G401 (cell line): ENCODE measurements around the gene GCH1. TPM values are rescaled to one million over a fixed set of nuclear protein-coding genes. Genes with fewer than 3 reads are reported as not detected.
"Not testable (repeated sequence)": the region's sequence is repeated elsewhere in the genome, so short reads cannot be mapped to it uniquely, and the experiment has no call there.

Experiments used
- DNase-seq: peaks from one replicate; pipeline ENCODE4 v3.0.0-alpha.2; 2015; ENCODE audit warnings: low spot score
- in situ Hi-C: cut with HindIII; loops from 2 replicates; pipeline ENCODE4 v1.10.0; 2016; ENCODE audit warnings: low sequenced_read_pairs, mixed read lengths
- total RNA-seq: library from RNA; depleted of rRNA; stranded (reverse); fragments of >200 nt; shearing (Covaris generic); gene quantifications from 2 replicates; pipeline ENCODE4 v1.2.3, GENCODE V29; 2014

Gene GCH1
- total RNA-seq, 1 experiment from 2014 or later = 9.1 TPM

DNA sequence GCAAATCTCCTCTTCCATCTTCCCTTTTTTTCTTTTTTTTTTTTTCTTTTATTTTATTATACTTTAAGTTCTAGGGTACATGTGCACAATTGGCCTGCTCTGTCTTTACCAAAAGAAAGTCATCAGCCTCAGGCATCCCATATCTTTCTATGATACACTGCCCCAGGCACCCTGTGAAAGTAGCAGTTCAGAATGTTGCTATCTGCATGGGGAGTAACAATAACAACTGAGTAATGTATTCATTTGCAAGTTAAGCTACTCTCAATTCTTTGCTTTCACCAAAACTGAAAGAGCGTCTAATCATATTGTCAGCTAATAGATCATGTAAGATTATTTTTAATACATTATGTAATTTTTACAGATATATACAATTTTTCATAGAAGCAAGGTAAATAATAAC lies 13.5 kb upstream of the GCH1 start:
- in situ Hi-C loops = no loop called here
- no peak for DNase-seq

- in situ Hi-C loops = no loop called here
- DNase-seq = no peak
These were observed 7.4 kb upstream of the GCH1 start for GRCh38 chr14:54909817-54910558.

GRCh38 chr14:54908973-54909372 lies 6.3 kb upstream of the GCH1 start:
- DNase-seq, in situ Hi-C loops: not testable (repeated sequence)

DNA sequence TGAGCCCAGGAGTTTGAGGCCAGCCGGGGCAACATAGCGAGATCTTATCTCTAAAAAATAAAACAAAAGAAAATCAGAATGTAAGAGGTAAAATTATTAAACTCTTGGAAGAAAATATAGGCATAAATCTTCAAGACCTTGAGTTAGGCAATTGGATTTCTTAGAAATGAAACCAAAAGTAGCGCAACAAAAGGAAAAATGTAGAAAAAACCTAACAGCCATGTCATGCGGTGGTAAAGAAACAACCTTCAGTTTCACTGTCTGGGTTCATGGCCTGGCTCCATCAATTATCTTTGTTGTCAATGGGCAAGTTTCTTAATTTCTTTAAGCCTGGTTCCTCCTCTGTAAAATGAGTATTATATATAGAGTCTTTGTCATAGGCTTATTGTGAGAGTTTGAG lies 5.6 kb upstream of the GCH1 start:
- no peak for DNase-seq

DNA sequence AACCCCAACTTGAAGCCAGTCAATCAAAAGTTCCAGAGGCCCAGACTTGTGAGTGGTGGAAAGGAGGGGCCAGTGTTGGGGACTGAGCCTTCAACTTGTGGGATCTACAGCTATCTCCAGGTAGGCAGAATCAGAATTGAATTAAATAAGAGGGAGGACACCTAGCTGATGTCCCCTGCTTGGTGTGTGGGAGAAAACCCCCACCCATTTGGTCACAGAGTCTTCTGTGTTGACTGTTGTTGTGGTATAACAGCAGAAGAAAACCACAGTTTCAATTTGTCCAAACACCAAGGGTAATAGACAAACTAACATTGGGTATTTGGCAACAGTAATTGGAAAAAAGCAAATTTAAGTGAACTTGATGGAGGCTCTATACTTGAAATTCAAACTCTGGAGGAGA lies 3.4 kb upstream of the GCH1 start:
- in situ Hi-C loops = no loop called here
- DNase-seq = no peak

More for the DNA sequence above, 5.6 kb upstream of the GCH1 start:
- in situ Hi-C loops = no loop called here

- in situ Hi-C loops = no loop called here
These were observed 494 bp downstream of the GCH1 start for GRCh38 chr14:54902143-54902520.

DNA sequence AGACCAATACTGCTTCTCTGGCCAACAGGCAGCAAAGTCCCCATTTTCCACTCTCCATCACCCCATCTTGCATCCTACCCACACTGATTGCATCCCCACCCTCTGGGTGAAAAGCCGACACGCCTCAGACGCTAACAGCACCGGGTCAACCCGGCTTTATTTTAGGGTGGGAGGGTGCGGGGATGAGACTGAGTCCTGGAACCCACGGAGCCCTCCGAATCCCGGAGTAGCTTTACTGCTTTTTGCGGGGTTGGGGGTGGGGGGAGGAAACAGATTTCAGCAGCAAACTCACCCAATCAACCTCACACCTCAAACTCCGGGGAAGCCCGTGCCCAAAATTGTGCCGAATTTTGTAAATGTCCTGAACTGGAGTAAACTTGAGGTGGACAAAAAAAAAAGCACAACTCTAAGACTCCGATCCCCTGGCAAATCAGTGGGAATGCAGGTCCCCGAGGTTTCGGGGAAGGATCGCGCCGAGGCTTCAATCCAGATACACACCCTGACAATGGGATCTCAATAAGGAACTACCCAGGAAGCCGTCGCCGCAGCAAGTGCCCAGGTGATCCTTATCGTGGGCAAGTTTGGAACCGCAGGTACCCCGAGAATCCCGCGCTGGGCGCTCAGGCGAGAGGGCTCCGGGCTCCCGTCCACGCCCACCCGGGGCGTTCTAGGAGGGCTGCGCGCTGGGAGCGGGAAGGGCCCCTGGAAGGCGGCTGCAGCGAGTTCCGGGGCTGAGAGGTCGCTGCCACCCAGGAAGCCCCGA lies 1.1 kb downstream of the GCH1 start:
- in situ Hi-C loops = no loop called here

More at GRCh38 chr14:54902143-54902520, 494 bp downstream of the GCH1 start:
- peak; percentile 36 for DNase-seq

GRCh38 chr14:54899573-54899972 lies 3.1 kb downstream of the GCH1 start:
- in situ Hi-C loops = no loop called here
- no peak for DNase-seq

More for the DNA sequence above, 1.1 kb downstream of the GCH1 start:
- peak; percentile 13 for DNase-seq

DNA sequence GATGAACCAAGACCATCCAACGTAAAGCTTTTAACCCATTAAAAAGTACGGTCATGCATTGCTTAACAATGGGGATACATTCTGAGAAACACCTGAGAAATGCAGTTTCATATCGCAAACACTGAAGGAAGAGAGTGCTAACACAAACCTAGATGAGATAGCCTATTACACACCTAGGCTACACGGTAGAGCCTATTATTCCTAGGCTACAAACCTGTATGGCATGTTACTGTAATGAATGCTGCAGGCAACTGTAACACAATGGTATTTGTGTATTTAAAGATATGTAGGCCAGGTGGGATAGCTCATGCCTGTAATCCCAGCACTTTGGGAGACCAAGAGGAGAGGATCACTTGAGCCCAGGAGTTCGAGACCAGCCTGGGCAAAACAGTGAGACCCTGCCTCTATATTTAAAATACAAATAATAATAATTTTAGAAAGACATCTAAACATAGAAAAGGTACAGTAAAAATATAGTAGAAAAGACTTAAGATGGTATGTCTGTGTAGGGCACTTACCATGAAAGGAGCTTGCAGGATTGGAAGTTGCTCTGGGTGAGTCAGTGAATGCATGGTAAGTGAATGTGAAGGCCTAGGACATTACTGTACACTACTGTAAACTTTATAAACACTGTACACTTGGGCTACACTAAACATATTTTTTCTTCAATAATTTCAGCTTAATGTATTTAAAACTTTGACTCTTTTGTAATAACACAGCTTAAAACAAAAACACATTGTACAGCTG lies 4.6 kb downstream of the GCH1 start:
- DNase-seq, in situ Hi-C loops: not testable (repeated sequence)

- in situ Hi-C loops = no loop called here
- DNase-seq = no peak
These were observed 6.9 kb downstream of the GCH1 start for GRCh38 chr14:54895683-54896082.

DNA sequence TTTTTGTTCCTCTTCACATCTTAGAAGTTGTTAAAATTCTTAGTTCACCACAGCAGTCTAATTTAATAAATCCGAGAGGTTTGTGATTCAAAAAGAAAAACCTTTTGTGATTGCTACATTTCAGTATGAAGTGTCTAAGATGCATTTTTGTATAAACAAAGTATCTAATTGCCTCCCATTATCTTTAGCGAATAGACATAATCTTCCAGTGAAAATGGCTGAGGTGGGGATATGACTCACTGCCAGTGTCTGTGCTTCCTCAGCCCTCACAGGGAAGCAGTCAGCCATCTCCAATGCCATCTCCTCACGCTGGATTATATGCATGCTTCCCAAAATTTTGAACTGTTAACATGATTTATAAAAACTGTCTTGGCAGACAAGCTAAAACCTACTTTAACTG lies 7.6 kb downstream of the GCH1 start:
- no peak for DNase-seq
- in situ Hi-C loops = no loop called here

GRCh38 chr14:54893151-54893760 lies 9.4 kb downstream of the GCH1 start:
- in situ Hi-C loops = no loop called here
- peak; percentile 58 for DNase-seq

DNA sequence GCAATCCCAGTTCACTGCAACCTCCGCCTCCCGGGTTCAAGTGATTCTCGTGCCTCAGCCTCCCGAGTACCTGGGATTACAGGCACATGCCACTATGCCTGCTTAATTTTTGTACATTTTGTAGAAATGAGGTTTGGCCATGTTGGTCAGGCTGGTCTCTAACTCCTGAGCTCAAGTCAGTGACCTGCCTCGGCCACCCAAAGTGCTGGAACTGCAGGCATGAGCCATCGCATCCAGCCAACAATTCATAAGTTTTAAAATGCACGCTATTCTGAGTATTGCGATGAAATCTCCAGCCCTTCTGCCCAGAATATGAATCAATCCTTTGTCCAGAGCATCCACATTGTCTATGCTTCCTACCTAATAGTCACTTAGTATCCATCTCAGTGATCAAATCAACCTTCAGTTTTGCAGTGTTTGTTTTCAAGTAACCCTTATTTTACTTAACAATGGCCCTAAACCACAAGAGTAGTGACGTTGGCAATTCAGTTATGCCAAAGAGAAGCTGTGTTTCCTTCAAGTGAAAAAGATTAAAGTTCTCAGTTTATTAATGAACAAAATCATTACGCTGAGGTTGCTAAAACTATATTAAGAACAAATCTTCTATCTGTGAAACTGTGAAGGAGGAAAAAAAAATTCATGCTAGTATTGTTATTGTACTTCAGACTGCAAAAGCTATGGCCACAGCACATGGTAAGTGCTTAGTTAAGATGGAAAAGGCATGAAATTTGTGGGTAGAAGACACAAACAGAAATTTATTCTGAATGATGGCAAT lies 11.0 kb downstream of the GCH1 start:
- in situ Hi-C loops = no loop called here
- no peak for DNase-seq

DNA sequence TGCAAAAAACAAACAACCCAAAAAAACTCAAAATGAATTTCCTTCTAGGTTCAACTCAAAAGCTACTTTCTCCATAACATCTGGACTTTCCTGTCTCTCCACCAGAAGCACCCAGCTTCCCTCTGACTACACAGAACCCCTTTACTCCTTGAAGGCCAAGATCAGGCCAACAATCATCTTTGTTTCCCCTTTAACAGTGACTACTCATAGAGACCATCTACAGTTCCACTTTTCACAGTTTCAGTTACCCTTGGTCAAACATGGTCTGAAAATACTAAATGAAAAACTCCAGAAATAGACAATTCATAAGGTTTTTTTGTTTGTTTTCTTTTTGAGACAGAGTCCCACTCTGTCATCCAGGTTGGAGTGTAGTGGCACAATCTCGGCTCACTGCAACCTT lies 11.8 kb downstream of the GCH1 start:
- in situ Hi-C loops = no loop called here
- DNase-seq = no peak

- in situ Hi-C loops = no loop called here
- DNase-seq = no peak
These were observed 12.7 kb downstream of the GCH1 start for GRCh38 chr14:54889919-54890318.

DNA sequence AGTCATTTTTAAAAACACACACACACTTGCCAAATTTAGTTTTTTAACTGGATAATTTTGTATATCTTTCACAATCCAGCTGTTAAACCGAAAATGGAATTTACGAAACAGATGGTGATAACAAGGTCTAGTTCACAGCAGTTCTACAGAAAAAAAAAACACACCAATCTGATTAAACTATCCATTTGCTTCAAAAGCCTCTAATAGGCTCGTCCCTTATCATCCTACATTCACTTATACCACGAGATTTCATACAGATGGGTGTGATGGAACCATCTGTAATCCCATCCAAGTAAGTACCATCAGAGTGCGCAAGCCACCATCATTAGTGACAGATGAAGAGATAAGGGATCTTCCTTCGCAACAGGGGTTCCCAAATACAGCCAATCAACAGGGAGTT lies 20.1 kb downstream of the GCH1 start:
- in situ Hi-C loops = no loop called here
- DNase-seq = no peak

GRCh38 chr14:54881761-54882401 lies 20.7 kb downstream of the GCH1 start:
- DNase-seq = no peak
- in situ Hi-C loops = no loop called here

GRCh38 chr14:54881235-54881760 lies 21.3 kb downstream of the GCH1 start:
- in situ Hi-C loops = no loop called here
- peak; percentile 8 for DNase-seq
